ENCODE results near the gene DLG2. TPM values are rescaled to one million over a fixed set of nuclear protein-coding genes. Genes with fewer than 3 reads are reported as not detected.

The DLG2 gene
- total and polyA plus RNA-seq, 7 donors: 0.23 to 5.3 (median 3.4) TPM

- DNase-seq (no peak), ATAC-seq (no peak)
- intact Hi-C loops (cut with DNase I): no loop called here
- no peaks in the 10 kb centered on the region for H3K36me3 ChIP-seq (ENCODE audit: insufficient read depth in 1 of 2, low read depth in 1 of 2)
- no peak overlapping the region for H3K27ac ChIP-seq
- 92 to 97% (median 93%) methylated on average over 1 of the region's 1 CpG for WGBS, 3 donors
- TF ChIP-seq CTCF (IDR thresholded peaks at IDR 0.05): no peak
- H3K9me3 ChIP-seq: no peaks in the 10 kb centered on the region
- no peaks in the 10 kb centered on the region for H3K27me3 ChIP-seq (ENCODE audit: insufficient read depth in 3 of 3, low read length in 2 of 3)
- H3K4me1 ChIP-seq: no peaks in the 10 kb centered on the region
- H3K4me3 ChIP-seq: no peak overlapping the region
Observed at GRCh38 chr11:85094795-85095194, 532.3 kb downstream of the DLG2 start.

GRCh38 chr11:85089654-85090053, 537.5 kb downstream of the DLG2 start:
- DNase-seq: no peak
- ATAC-seq: no peak
- Histone ChIP-seq H3K4me1 (no peaks in the 10 kb centered on the region), H3K27me3 (ENCODE audit: insufficient read depth in 3 of 3, low read length in 2 of 3) (no peaks in the 10 kb centered on the region), H3K27ac (no peak overlapping the region), H3K9me3 (peaks cover 2% of the 10 kb centered on the region), H3K36me3 (ENCODE audit: insufficient read depth in 1 of 2, low read depth in 1 of 2) (no peaks in the 10 kb centered on the region), H3K4me3 (no peak overlapping the region)
- 45 to 61% (median 50%) methylated on average over 1 of the region's 1 CpG for WGBS, 3 donors
- no peak for TF ChIP-seq CTCF (IDR thresholded peaks at IDR 0.05)
- intact Hi-C loops (cut with DNase I): no loop called here

GRCh38 chr11:85088286-85088685, 538.9 kb downstream of the DLG2 start:
- ATAC-seq: no peak
- Histone ChIP-seq H3K27ac (no peak overlapping the region), H3K4me3 (no peak overlapping the region), H3K4me1 (no peaks in the 10 kb centered on the region), H3K27me3 (ENCODE audit: insufficient read depth in 3 of 3, low read length in 2 of 3) (no peaks in the 10 kb centered on the region), H3K36me3 (ENCODE audit: insufficient read depth in 1 of 2, low read depth in 1 of 2) (no peaks in the 10 kb centered on the region), H3K9me3 (peaks cover 2% of the 10 kb centered on the region)
- DNase-seq: no peak
- TF ChIP-seq CTCF (IDR thresholded peaks at IDR 0.05): no peak
- intact Hi-C loops (cut with DNase I): no loop called here
- whole genome bisulfite sequencing, 3 donors: 61 to 95% (median 65%) methylated on average over 3 of the region's 3 CpGs

- intact Hi-C loops (cut with DNase I): no loop called here
- H3K27ac ChIP-seq: no peak overlapping the region
- no peak for ATAC-seq
- H3K4me1 ChIP-seq: no peaks in the 10 kb centered on the region
- no peaks in the 10 kb centered on the region for H3K36me3 ChIP-seq (ENCODE audit: insufficient read depth in 1 of 2, low read depth in 1 of 2)
- WGBS, 3 donors: 76 to 89% (median 76%) methylated on average over 3 of the region's 3 CpGs
- no peak overlapping the region for H3K4me3 ChIP-seq
- DNase-seq: no peak
- no peaks in the 10 kb centered on the region for H3K27me3 ChIP-seq (ENCODE audit: insufficient read depth in 3 of 3, low read length in 2 of 3)
- peaks cover 2% of the 10 kb centered on the region for H3K9me3 ChIP-seq
- no peak for TF ChIP-seq CTCF (IDR thresholded peaks at IDR 0.05)
Observed at GRCh38 chr11:85086504-85087284, 540.5 kb downstream of the DLG2 start.
